MM.1S (cell line): ENCODE results near the gene EBPL.
"Not testable (repeated sequence)": the region's sequence is repeated elsewhere in the genome, so short reads cannot be mapped to it uniquely, and the experiment has no call there.

Source experiments
- DNase-seq: peaks from one replicate; pipeline ENCODE4 v3.0.0-alpha.2; 2015
- H2AFZ ChIP-seq: fragments of 300-600 bp; sonication (generic); 2 replicates; pipeline ENCODE4 v1.6.0; 2016; ENCODE audit warnings: antibody characterized with exemption, low read length
- H3F3A ChIP-seq: fragments of 300-600 bp; sonication (generic); 2 replicates; pipeline ENCODE4 v1.6.1; 2016; ENCODE audit warnings: mild to moderate bottlenecking, antibody characterized with exemption, low read length, moderate library complexity, mixed read lengths; ENCODE audit not compliant: insufficient read depth
- H3K27ac ChIP-seq: fragments of 300-600 bp; sonication (generic); 2 replicates; pipeline ENCODE4 v1.5.1; 2016; ENCODE audit warnings: mild to moderate bottlenecking, low read length
- H3K27me3 ChIP-seq: fragments of 300-600 bp; sonication (generic); replicated peaks from 2 replicates; pipeline ENCODE4 v1.6.0; 2016; ENCODE audit warnings: low read length; ENCODE audit not compliant: insufficient read depth
- H3K36me3 ChIP-seq: fragments of 300-600 bp; sonication (generic); replicated peaks from 2 replicates; pipeline ENCODE4 v1.6.1; 2016; ENCODE audit warnings: mild to moderate bottlenecking, low read length, mixed read lengths; ENCODE audit not compliant: insufficient read depth
- H3K4me1 ChIP-seq: fragments of 300-600 bp; sonication (generic); 2 replicates; pipeline ENCODE4 v1.6.1; 2016; ENCODE audit warnings: low read length, mixed read lengths
- H3K4me2 ChIP-seq: fragments of 300-600 bp; sonication (generic); 2 replicates; pipeline ENCODE4 v1.6.0; 2016; ENCODE audit warnings: low read depth, low read length
- H3K4me3 ChIP-seq: fragments of 300-600 bp; sonication (generic); 2 replicates; pipeline ENCODE4 v1.5.1; 2016; ENCODE audit warnings: low read length, mixed read lengths
- H3K79me2 ChIP-seq: fragments of 300-600 bp; sonication (generic); 2 replicates; pipeline ENCODE4 v1.6.1; 2016; ENCODE audit warnings: mixed run types, low read length, mixed read lengths
- H3K9ac ChIP-seq: fragments of 300-600 bp; sonication (generic); 2 replicates; pipeline ENCODE4 v1.6.1; 2016; ENCODE audit warnings: low read length, mixed read lengths
- H3K9me2 ChIP-seq: fragments of 300-600 bp; sonication (generic); replicated peaks from 2 replicates; pipeline ENCODE4 v1.6.1; 2016; ENCODE audit warnings: mild to moderate bottlenecking, low read length, mixed read lengths; ENCODE audit not compliant: insufficient read depth
- H3K9me3 ChIP-seq: fragments of 300-600 bp; sonication (generic); replicated peaks from 2 replicates; pipeline ENCODE4 v1.6.1; 2016; ENCODE audit warnings: mild to moderate bottlenecking, low read length, mixed read lengths; ENCODE audit not compliant: insufficient read depth
- H4K20me1 ChIP-seq: fragments of 300-600 bp; sonication (generic); 2 replicates; pipeline ENCODE4 v1.6.1; 2016; ENCODE audit warnings: mild to moderate bottlenecking, low read length, moderate library complexity, mixed read lengths; ENCODE audit not compliant: insufficient read depth
- CTCF ChIP-seq: fragments of 300-600 bp; sonication (generic); IDR thresholded peaks from 2 replicates; pipeline ENCODE4 v1.5.1; 2016; ENCODE audit warnings: antibody characterized with exemption, low read length, mixed read lengths
- EZH2 ChIP-seq: fragments of 300-600 bp; sonication (generic); optimal IDR thresholded peaks from 2 replicates; pipeline ENCODE3; 2017; ENCODE audit warnings: low read depth, mild to moderate bottlenecking, antibody characterized with exemption, low read length, mixed read lengths
- EZH2phosphoT487 ChIP-seq: fragments of 300-600 bp; sonication (generic); IDR thresholded peaks from 2 replicates; pipeline ENCODE4 v1.6.1; 2018; ENCODE audit warnings: antibody characterized with exemption, low read length

EBPL gene

GRCh38 chr13:49714757-49715156, 23.5 kb upstream of the EBPL start:
- H3K4me1 ChIP-seq, result no peaks in the 10 kb centered on the region
- DNase-seq, result no peak
- no peak overlapping the region for H3K4me3 ChIP-seq
- no peak overlapping the region for H3K4me2 ChIP-seq
- H3K9ac ChIP-seq, result no peak overlapping the region
- no peaks in the 10 kb centered on the region for H3K9me2 ChIP-seq
- H4K20me1 ChIP-seq, result no peaks in the 10 kb centered on the region
- H3K27me3 ChIP-seq, result no peaks in the 10 kb centered on the region
- no peak overlapping the region for H2AFZ ChIP-seq
- no peaks in the 10 kb centered on the region for H3K9me3 ChIP-seq
- no peak for TF ChIP-seq CTCF
- no peak for TF ChIP-seq EZH2phosphoT487
- TF ChIP-seq EZH2, result no peak
- no peak overlapping the region for H3K27ac ChIP-seq
- H3K36me3 ChIP-seq, result no peaks in the 10 kb centered on the region
- H3F3A ChIP-seq, result no peaks in the 10 kb centered on the region
- H3K79me2 ChIP-seq, result no peaks in the 10 kb centered on the region

- Histone ChIP-seq H3K9me3 (no peaks in the 10 kb centered on the region), H3F3A (no peaks in the 10 kb centered on the region), H3K4me1 (no peaks in the 10 kb centered on the region), H3K9me2 (no peaks in the 10 kb centered on the region), H3K79me2 (no peaks in the 10 kb centered on the region), H3K4me2 (no peak overlapping the region), H2AFZ (no peak overlapping the region), H3K4me3 (no peak overlapping the region), H3K27me3 (no peaks in the 10 kb centered on the region), H3K27ac (no peak overlapping the region), H4K20me1 (no peaks in the 10 kb centered on the region), H3K9ac (no peak overlapping the region), H3K36me3 (no peaks in the 10 kb centered on the region)
- TF ChIP-seq EZH2phosphoT487 (no peak), EZH2 (no peak), CTCF (no peak)
- DNase-seq, result no peak
These were observed 20.1 kb upstream of the EBPL start for GRCh38 chr13:49711218-49711863.

GRCh38 chr13:49704264-49704663, 13.0 kb upstream of the EBPL start:
- not testable (repeated sequence) for H3K4me1 ChIP-seq, H3K27ac ChIP-seq, DNase-seq, H3K4me2 ChIP-seq, H3K4me3 ChIP-seq, H4K20me1 ChIP-seq, H2AFZ ChIP-seq, H3K27me3 ChIP-seq, H3K9me3 ChIP-seq, H3F3A ChIP-seq, H3K36me3 ChIP-seq, H3K9ac ChIP-seq, H3K79me2 ChIP-seq, H3K9me2 ChIP-seq

- H3K9me2 ChIP-seq, result no peaks in the 10 kb centered on the region
- no peak overlapping the region for H3K9ac ChIP-seq
- no peak overlapping the region for H3K4me3 ChIP-seq
- no peak for DNase-seq
- H3K27me3 ChIP-seq, result no peaks in the 10 kb centered on the region
- TF ChIP-seq EZH2phosphoT487 (no peak), EZH2 (no peak), CTCF (no peak)
- H3K4me1 ChIP-seq, result no peaks in the 10 kb centered on the region
- H3K9me3 ChIP-seq, result no peaks in the 10 kb centered on the region
- no peaks in the 10 kb centered on the region for H3K36me3 ChIP-seq
- no peaks in the 10 kb centered on the region for H3K79me2 ChIP-seq
- no peak overlapping the region for H3K4me2 ChIP-seq
- no peaks in the 10 kb centered on the region for H3F3A ChIP-seq
- H4K20me1 ChIP-seq, result no peaks in the 10 kb centered on the region
- H2AFZ ChIP-seq, result no peak overlapping the region
- H3K27ac ChIP-seq, result no peak overlapping the region
These were observed 10.2 kb upstream of the EBPL start for GRCh38 chr13:49701491-49701890.
